Right lung (tissue), 5 donors: ENCODE data around the gene C17orf67. TPM values are rescaled to one million over a fixed set of nuclear protein-coding genes. Genes with fewer than 3 reads are reported as not detected.

Experiments used
- DNase-seq, 2 donors: peaks; one replicate each; pipeline ENCODE4 v3.0.0-alpha.2; 2013
- polyA plus RNA-seq, 5 donors: library from polyadenylated mRNA; unstranded; fragments of 120-200 nt; gene quantifications; one replicate each; pipeline versions ENCODE4 v1.2.1 to v1.2.3, GENCODE V29; 2013; ENCODE audit warnings: inconsistent platforms in 1 of 5, low replicate concordance in 1 of 5; ENCODE audit not compliant: insufficient read length in 5 of 5, insufficient read depth in 1 of 5

C17orf67 gene
- polyA plus RNA-seq, 5 donors, result 2.6 to 5.3 (median 3.3) TPM

DNA sequence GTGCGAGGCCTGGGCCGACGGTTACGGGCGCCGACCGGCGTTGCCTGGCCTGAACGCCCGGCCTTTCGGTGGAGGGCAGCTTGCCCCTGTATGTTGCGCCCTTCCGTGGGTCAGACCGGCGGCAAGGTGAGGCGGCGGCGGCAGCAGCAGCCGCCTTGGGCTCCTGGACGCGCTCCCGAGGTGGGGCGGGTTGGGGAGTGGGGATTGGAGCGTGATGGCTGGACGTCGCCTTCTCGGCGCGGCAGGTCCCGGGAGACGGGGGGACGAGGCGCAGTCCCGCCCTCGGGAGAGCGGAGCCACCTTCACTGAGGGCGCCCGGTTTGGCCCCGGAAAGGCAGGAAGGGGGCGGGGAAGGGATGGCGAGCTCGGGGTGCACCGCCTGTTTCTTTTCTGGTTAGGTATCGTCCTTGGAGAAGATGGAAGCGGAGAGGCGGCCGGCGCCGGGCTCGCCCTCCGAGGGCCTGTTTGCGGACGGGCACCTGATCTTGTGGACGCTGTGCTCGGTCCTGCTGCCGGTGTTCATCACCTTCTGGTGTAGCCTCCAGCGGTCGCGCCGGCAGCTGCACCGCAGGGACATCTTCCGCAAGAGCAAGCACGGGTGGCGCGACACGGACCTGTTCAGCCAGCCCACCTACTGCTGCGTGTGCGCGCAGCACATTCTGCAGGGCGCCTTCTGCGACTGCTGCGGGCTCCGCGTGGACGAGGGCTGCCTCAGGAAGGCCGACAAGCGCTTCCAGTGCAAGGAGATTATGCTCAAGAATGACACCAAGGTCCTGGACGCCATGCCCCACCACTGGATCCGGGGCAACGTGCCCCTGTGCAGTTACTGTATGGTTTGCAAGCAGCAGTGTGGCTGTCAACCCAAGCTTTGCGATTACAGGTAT is 902 bp upstream of the C17orf67 start:
- DNase-seq, result peak in 1 of 2 donors; percentile 31

DNA sequence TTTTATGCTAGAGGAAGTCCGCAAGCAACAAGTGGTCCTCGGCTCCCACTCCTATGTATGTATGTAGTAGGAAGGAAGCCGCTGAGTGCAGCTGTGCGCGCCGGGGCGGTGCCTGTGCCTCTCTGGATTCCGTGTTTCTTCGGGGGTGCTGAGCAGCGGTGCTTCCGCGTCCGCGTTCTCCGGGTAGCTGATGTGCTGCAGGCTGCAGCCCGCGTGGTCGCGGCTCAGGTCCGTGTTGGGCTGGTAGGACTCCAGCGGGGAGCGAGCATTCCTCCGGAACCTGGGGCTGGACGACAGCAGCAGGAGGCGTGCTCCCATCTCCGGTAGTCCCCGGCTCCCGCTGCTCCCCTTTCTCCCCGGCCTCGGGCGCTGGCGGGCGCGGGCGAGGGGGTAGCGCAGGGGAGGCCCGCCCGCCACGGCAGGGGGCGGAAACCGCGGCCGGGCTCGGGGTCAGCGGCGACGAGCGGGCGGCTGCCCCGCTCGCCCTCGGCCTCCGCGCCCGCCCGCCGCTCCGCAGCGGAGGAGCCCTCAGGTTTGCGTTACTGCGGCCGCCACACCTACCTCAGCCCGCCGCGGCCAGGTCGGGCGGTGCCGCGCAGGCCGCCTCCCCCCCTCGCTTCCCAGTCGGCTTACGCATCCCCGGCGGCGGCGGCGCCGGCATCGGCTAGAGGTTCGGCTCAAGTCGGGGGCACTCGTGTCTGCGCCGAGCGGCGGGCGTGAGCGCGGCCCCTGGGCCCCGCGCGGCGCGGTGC is 487 bp downstream of the C17orf67 start:
- peak in 1 of 2 donors; percentile 35 for DNase-seq

GRCh38 chr17:56832446-56832845 is 1.3 kb downstream of the C17orf67 start:
- no peak for DNase-seq

GRCh38 chr17:56831369-56832095 is 2.2 kb downstream of the C17orf67 start:
- no peak for DNase-seq

GRCh38 chr17:56830726-56831368 is 2.9 kb downstream of the C17orf67 start:
- no peak for DNase-seq

DNA sequence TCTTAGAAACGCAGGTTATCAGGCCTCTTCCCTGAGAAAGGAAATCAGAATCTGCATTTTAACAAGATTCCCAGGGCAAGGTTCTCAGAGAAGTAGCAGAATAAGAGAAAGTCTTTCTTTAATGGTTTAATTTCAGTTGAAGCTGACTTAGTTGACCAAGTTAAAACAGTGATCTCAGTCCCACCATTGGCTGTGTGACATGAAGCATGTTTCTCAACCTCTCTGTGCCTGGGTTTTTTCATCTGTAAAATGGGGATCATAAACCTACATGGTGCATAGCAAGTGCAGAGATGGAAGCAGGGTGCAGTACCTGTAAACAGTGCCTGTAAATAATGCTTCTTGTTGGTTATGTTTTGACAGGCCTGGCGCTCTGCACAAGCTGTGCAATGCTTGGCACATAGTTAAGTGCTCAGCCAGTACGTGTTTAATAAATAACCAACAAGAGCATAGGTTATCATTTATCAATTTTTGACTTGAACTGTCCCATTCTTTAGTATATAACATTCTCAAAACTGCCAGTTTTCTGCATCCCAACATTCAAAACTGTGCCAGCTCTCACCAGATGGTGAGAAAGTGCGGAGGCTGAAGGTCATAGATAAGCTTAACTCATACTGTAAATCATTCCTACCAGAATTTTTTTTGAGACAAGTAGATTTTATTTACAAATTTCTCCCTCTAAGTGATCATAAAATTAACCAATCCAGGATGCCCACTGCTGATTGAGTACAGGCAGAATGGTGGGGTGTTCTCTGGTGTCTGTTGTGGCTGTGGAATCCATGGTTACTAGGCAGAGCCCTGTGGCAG is 6.9 kb downstream of the C17orf67 start:
- DNase-seq, result no peak

GRCh38 chr17:56824503-56824902 is 9.2 kb downstream of the C17orf67 start:
- DNase-seq, result no peak

GRCh38 chr17:56823848-56824247 is 9.9 kb downstream of the C17orf67 start:
- DNase-seq, result no peak

- DNase-seq, result no peak
These were observed 11.0 kb downstream of the C17orf67 start for GRCh38 chr17:56822725-56823124.

DNA sequence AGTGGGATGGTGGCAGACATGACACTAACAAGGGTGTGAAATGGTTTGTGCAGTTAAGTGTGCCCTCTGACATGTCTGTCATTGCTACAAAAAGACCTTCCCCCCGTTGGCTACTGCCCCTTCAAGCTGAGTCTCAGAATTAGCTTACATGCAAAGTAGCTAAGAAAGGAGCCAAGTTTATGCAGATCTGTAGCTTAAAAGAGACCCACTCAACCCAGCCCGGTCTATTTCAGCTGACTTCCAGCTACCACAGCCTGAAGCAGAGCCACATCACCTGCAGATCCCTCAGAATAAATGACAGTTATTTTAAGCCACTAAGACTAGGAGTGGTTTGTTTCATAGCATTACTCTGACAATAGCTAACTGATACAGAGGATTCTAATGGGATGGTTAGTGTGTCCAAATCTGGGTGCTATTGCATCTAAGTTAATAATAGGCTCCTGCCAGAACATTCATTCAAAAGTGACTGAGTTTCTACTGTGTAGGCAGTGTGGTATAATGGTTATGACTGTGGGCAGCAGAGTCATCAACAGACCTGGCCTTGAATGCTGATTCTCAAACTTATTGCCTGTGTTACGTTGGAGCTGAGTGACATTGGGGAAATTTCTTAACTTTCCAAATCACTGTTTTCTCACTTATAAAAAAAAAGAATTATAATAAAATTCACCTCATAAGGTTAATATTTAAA is 11.7 kb downstream of the C17orf67 start:
- no peak for DNase-seq

- DNase-seq, result no peak
These were observed 13.5 kb downstream of the C17orf67 start for GRCh38 chr17:56820207-56820606.

DNA sequence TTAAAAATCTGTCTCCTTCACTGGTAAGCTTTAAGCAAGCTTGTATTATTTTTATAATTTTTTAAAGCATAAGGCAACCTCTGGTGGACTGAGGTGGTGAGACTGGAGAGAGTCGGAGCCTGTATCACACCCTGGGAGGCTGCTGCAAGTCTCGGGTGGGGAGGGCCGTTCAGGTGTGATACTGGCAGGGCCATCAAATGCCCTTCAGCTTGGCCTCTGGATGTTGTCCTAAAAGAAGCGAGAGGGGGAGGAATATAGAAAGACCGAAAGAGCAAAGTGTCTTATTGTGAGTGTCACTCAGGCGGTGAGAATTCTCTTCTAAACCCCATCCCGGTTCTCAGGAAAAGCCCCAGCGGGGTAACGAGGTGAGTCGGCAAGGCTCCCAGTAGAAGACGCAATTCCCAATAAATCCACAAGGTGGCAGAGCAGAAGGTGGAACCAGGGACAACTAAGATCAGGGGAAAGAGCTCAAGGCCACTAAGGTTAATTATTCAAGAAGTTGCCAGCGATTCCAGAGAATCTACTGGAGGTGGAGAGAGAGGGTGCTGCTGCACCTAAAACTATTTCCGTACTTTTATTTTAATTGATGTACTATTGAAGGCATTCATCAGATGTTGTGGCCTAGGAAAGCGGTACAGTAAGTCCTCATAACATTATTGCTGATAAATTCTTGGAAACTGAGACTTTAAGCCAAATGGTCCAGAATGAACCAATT is 14.1 kb downstream of the C17orf67 start:
- DNase-seq, result peak; percentile 49 to 57

GRCh38 chr17:56819030-56819429 is 14.7 kb downstream of the C17orf67 start:
- DNase-seq, result no peak

GRCh38 chr17:56817066-56817465 is 16.7 kb downstream of the C17orf67 start:
- no peak for DNase-seq

GRCh38 chr17:56815711-56816110 is 18.0 kb downstream of the C17orf67 start:
- DNase-seq, result no peak

DNA sequence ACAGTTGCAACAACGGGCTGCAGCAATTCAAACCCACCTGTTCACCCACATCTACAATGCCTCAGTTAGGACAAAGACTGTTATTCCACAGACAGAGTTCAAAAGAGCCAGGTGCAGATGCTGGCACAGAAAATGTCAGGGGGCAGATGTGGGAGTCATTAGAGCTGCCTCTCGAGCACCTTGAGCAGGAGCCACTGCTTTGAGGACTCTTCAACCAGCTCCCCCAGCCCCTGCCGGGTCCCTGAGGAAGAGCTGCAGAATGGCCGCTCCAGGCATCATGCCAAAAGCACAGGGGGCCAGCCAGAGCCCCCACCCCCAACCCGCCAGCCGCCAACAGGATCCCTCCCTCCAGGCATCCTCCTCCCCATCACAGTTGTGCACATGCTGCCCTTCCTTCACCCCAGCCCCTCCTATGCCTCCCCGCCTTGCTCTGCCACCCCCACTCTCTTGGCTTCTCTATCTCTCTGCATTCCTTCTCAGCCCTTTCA is 20.8 kb downstream of the C17orf67 start:
- no peak for DNase-seq

- DNase-seq, result no peak
These were observed 22.6 kb downstream of the C17orf67 start for GRCh38 chr17:56810891-56811775.

DNA sequence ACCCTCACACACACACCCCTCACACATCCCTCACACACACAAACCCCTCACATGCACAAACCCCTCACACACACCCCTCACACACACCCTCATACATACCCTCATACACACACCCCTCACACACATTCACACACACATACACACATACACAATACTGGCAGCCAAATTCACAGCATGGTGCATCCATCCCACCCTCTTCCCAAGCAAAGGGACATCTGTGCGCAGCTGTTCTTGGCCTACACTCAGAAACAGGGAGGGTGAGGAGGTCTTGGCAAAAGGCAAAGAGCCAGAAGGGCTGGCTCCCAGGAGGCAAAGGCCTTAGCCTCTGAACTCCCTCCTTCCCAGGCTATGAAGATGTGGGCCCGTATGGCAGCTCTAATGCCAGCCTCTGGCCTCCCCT is 23.4 kb downstream of the C17orf67 start:
- peak; percentile 63 to 75 for DNase-seq
